ENCODE measurements around the gene NR4A2.

GRCh38 chr2:156356014-156356754, 23.7 kb upstream of the NR4A2 start:
- TF ChIP-seq CTCF (IDR thresholded peaks at IDR 0.05) (no peak), SIN3A (IDR thresholded peaks at IDR 0.05; ENCODE audit: borderline replicate concordance, insufficient read depth, low read depth, low read length) (no peak), POLR2AphosphoS5 (IDR thresholded peaks at IDR 0.05; ENCODE audit: low read depth, low read length) (no peak), REST (IDR thresholded peaks at IDR 0.05; ENCODE audit: insufficient read depth in 1 of 2, low read depth in 2 of 2, low read length in 1 of 2) (no peak)
